Measurements from ENCODE around the gene TTC1. TPM values are rescaled to one million over a fixed set of nuclear protein-coding genes. Genes with fewer than 3 reads are reported as not detected.
A peak's percentile ranks its signal among the peaks of the same experiment; 100 is the strongest.

The TTC1 gene
- total RNA-seq, 3 donors from 2014 or later: 36.3 to 45.2 (median 41.0) TPM

DNA sequence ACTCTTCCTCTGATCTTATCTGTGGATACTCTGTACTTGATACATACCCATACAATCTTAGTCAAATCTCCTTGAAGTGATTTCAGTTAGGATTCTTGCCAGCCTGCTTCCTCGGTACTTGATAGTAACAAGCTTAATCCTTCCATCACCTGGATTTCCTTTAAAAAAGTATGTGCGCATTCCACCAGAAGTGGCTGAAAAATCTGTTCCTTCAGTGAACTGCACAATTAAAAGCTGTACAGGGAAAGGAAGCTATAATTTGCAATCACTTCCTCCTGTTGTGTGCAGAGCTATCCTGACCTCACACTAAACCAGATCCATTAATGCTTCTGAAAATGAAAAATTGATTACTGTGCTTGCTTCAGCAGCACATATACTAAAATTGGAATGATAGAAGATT lies 63.0 kb downstream of the TTC1 start:
- no peaks in the 10 kb centered on the region for H3K4me1 ChIP-seq
- peak overlapping the region in 1 of 2 donors; percentile 13 for H3K27ac ChIP-seq
- no peaks in the 10 kb centered on the region for H3K27me3 ChIP-seq
- H3K9me3 ChIP-seq: no peaks in the 10 kb centered on the region
- DNase-seq (ENCODE audit: low spot score in 2 of 2): no peak
- no peaks in the 10 kb centered on the region for H3K36me3 ChIP-seq
- intact Hi-C loops (cut with DNase I; ENCODE audit: low total_unique reads): loop anchor here (10.0 kb wide), 1 partner anchor 47 kb away; no protein-coding TSS in a partner anchor
- no peak for TF ChIP-seq POLR2AphosphoS5 (IDR thresholded peaks at IDR 0.05)
- TF ChIP-seq POLR2A (IDR thresholded peaks at IDR 0.05): no peak
- TF ChIP-seq, protein P1, sequence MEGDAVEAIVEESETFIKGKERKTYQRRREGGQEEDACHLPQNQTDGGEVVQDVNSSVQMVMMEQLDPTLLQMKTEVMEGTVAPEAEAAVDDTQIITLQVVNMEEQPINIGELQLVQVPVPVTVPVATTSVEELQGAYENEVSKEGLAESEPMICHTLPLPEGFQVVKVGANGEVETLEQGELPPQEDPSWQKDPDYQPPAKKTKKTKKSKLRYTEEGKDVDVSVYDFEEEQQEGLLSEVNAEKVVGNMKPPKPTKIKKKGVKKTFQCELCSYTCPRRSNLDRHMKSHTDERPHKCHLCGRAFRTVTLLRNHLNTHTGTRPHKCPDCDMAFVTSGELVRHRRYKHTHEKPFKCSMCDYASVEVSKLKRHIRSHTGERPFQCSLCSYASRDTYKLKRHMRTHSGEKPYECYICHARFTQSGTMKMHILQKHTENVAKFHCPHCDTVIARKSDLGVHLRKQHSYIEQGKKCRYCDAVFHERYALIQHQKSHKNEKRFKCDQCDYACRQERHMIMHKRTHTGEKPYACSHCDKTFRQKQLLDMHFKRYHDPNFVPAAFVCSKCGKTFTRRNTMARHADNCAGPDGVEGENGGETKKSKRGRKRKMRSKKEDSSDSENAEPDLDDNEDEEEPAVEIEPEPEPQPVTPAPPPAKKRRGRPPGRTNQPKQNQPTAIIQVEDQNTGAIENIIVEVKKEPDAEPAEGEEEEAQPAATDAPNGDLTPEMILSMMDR (IDR thresholded peaks at IDR 0.05): no peak
- no peak overlapping the region for H3K4me3 ChIP-seq

DNA sequence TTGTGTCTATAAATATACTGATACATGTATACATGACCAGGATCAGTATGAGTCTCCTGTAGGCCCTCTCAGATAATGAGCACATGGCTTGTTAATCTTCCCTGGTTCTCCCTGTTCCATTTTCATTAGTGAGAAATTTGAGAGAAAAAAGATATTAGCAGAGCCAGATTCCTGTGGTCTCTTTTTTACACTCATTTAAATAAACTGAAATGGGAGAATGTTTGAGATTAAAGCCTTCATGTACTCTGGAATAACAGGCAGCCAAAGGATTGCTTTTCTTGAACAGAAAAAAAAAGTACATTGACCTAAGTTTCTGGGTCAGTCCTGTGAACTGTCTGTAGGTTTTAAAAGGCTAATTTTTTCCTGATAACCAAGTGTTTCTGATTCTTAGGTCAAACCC lies 66.1 kb downstream of the TTC1 start:
- intact Hi-C loops (cut with DNase I; ENCODE audit: low total_unique reads): loop anchor here (10.0 kb wide), 1 partner anchor 50 kb away; no protein-coding TSS in a partner anchor
- no peaks in the 10 kb centered on the region for H3K27me3 ChIP-seq
- H3K4me3 ChIP-seq: no peak overlapping the region
- no peak for TF ChIP-seq POLR2AphosphoS5 (IDR thresholded peaks at IDR 0.05)
- TF ChIP-seq, protein P1 (IDR thresholded peaks at IDR 0.05): no peak
- DNase-seq (ENCODE audit: low spot score in 2 of 2): no peak
- no peak overlapping the region for H3K27ac ChIP-seq
- H3K4me1 ChIP-seq: no peaks in the 10 kb centered on the region
- no peaks in the 10 kb centered on the region for H3K9me3 ChIP-seq
- H3K36me3 ChIP-seq: no peaks in the 10 kb centered on the region

DNA sequence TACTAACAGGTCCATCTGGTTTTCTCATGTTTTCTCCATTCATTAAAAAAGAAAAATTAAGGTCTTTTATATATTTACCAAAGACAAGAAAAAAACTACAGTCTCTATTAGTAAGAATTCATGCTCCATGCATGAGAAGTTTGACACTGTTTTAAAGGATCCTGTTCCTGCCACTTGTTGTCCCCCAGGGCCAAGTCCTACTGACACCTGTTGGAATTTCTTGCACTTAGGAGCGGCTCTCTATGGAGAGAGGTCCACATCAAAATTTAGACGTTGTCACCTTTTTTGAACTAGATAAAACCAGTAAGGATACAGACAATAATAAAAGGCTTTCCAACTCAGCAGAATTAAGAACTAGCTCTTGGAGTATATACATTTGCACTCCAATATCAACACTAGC lies 68.1 kb downstream of the TTC1 start:
- H3K4me1 ChIP-seq: no peaks in the 10 kb centered on the region
- no peak overlapping the region for H3K27ac ChIP-seq
- no peak overlapping the region for H3K4me3 ChIP-seq
- no peaks in the 10 kb centered on the region for H3K27me3 ChIP-seq
- H3K36me3 ChIP-seq: no peaks in the 10 kb centered on the region
- TF ChIP-seq POLR2A (IDR thresholded peaks at IDR 0.05): no peak
- TF ChIP-seq, protein P1 (IDR thresholded peaks at IDR 0.05): no peak
- TF ChIP-seq POLR2AphosphoS5 (IDR thresholded peaks at IDR 0.05): no peak
- intact Hi-C loops (cut with DNase I; ENCODE audit: low total_unique reads): loop anchor here (10.0 kb wide), 1 partner anchor 52 kb away; no protein-coding TSS in a partner anchor
- DNase-seq (ENCODE audit: low spot score in 2 of 2): no peak
- no peaks in the 10 kb centered on the region for H3K9me3 ChIP-seq

DNA sequence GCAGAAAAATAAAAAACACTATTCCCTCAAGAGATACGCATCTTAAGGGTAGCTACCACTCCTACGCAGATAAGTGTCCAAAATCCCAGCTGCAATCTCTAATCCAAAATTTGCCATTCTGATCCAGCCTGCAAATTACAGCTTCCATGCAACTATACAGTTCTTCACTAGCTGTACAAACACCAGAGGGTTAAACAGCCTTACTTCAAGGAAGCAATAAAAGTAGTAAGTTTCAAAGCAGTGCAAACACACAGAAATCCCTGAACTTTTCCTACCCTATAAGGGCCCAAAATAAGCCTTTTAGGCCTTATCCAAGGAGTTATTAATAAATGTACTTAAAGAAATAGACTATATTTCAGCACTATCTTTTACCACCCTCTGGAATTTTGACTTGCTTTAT lies 70.8 kb downstream of the TTC1 start:
- H3K4me3 ChIP-seq: no peak overlapping the region
- H3K27me3 ChIP-seq: no peaks in the 10 kb centered on the region
- no peak for DNase-seq (ENCODE audit: low spot score in 2 of 2)
- no peak overlapping the region for H3K27ac ChIP-seq
- H3K36me3 ChIP-seq: no peaks in the 10 kb centered on the region
- TF ChIP-seq POLR2A (IDR thresholded peaks at IDR 0.05) (no peak), POLR2AphosphoS5 (IDR thresholded peaks at IDR 0.05) (no peak)
- H3K9me3 ChIP-seq: no peaks in the 10 kb centered on the region
- intact Hi-C loops (cut with DNase I; ENCODE audit: low total_unique reads): loop anchor here (10.0 kb wide), 1 partner anchor 55 kb away; no protein-coding TSS in a partner anchor
- no peaks in the 10 kb centered on the region for H3K4me1 ChIP-seq

DNA sequence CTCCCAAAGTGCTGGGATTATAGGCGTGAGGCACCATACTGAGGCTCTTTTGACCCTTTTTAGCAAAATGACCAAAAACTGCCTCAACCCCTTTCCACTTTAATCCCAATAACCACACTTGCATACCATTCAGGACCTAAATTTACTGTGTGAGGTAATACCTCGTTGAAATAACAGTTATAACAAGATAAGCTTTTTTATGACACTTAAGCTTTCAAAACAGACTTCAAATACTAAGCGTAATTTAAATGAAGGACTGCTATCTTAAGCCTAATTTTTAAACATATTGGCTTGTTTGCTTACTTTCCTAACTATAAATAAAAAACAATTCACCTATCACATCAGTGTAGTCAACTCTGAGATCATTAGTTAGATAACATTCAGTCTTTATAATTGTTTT lies 72.6 kb downstream of the TTC1 start:
- no peaks in the 10 kb centered on the region for H3K27me3 ChIP-seq
- no peak overlapping the region for H3K4me3 ChIP-seq
- no peaks in the 10 kb centered on the region for H3K4me1 ChIP-seq
- DNase-seq (ENCODE audit: low spot score in 2 of 2): no peak
- intact Hi-C loops (cut with DNase I; ENCODE audit: low total_unique reads): no loop called here
- TF ChIP-seq POLR2AphosphoS5 (IDR thresholded peaks at IDR 0.05): no peak
- TF ChIP-seq, protein P1 (IDR thresholded peaks at IDR 0.05): no peak
- TF ChIP-seq POLR2A (IDR thresholded peaks at IDR 0.05): no peak
- no peaks in the 10 kb centered on the region for H3K9me3 ChIP-seq
- no peak overlapping the region for H3K27ac ChIP-seq
- H3K36me3 ChIP-seq: no peaks in the 10 kb centered on the region
